HG02870 (cell line): ENCODE data around the gene CASP8.
"Not testable (repeated sequence)": the region's sequence is repeated elsewhere in the genome, so short reads cannot be mapped to it uniquely, and the experiment has no call there.

Experiments
- ATAC-seq: cut with Tn5 transposase; IDR thresholded peaks from one replicate; pipeline ENCODE4 v1.9.1; 2021; ENCODE audit warnings: mild to moderate bottlenecking, moderate library complexity; ENCODE audit not compliant: unreplicated experiment

CASP8 gene

DNA sequence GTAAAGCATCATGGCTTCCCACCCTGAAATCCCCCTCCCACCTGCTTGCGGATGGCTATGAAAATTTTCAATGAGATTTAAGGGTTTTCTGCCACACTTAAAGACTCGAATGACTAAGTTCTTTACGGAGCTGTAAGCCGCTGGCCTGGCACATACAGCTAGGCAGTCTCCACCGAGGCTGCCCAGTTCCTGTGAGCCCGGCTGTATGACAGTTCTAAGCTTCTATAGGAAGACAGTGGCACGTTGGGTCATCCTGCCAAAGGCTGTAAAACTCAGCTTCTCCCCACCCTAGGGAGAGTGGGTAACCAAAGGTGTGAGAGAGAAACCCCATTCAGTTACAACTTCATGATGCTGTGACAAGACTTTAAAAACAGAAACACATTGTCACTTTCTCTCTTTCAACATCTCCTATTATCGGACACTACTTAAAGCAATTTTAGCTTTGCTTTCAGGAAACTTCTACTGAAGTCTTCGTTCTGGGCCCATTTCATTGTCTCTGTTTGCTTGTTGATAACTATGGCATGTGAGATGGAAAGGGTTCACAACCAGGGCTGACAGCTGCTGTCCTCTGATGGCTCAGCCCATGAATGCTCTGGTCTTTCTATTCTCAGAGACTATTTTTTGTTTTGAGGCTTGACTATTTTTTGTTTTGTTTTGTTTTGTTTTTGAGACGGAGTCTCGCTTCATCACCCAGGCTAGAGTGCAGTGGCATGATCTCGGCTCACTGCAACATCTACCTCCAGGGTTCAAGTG is 7.1 kb downstream of the CASP8 start:
- no peak for ATAC-seq

DNA sequence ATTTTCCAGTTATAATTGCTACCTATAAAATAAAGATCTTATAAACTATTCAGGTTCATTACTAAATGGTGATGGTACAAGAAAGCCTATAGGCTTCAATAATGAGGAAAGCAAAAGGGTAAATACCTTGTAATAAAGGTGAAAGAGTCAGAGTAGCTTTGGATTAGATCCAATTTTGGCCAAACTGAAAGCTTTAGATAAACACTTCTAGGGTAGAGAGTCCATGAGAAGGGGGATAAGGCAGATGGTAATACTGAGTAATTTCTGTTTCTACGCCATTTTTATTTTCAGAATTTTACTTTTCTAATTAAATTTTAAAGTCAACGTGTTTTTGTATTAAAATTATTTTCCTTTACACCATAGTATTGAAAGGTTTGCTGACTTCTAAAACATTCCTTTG is 9.4 kb downstream of the CASP8 start:
- ATAC-seq, result no peak

DNA sequence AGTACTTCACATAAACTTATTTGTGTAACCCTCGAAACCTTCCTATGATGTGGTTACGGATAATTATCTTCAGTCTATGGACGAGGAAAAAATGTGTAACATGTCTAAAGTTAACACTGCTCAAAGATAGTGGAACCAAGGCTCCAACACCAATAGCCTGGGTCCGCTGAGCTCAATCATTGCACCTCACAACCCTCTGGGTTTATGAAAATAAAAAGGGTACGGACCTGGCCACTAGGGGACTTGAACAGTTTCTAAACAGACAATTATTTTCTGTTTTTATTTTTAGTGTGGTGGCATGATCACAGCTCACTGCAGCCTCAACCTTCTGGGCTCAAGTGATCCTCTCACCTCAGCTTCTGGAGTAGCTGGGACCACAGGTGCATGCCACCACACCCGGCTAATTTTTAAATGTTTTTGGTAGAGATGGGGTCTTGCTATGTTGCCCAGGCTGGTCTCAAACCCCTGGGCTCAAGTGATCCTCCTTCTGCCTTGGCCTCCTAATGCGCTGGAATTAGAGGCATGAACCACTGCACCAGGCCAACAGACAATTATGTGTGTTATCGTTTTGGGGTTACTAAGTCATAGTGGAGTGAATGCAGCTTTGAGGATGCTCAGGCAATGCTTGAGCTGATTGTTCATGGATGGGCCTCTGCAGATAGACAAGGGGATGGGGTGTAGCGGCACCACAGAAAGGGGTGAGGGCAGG is 10.1 kb downstream of the CASP8 start:
- no peak for ATAC-seq

DNA sequence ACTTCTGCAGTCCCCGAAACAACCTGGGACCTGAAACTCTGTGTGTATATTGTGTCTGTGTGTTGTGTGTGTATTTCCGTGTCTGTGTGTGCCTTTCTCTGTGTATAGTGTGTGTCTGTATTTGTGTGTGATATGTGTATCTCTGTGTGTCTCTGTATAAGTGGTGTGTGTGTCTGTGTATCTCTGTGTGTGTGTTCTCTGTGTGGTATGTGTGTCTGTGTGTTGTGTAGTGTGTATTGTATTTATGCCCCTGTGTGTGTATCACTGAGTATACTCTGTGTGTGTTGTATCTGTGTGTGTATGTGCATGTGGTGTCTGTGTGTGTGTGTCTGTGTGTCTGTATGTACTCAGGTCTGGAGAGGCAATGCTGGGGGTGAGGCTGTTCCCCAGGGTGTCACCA is 11.6 kb downstream of the CASP8 start:
- no peak for ATAC-seq

DNA sequence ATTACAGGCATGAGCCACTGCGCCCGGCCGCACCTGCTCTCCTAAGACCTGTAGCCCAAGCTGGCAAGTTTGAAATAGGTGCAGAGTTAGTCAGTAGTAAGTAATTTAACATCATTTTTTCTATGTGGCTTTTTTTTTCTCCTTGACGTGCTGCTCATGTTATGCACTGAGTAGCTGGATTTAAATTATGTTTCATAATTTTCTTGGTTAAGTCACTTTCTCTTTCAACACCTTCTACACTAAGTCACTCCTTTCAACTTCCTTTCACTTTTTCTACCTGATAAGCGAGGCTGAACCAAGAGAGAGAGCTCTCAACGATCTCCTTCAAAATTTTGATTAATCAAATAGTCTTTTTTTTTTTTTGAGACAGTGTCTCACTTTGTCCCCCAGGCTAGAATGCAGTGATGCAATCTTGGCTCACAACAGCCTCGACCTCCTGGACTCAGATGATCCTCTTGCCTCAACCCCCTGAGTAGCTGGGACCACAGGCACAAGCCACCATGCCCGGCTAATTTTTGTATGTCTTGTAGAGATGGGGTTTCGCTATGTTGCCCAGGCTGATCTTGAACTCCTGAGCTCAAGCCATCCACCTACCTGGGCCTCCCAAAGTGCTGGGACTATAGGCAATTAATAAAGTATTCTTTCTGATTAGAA is 13.1 kb downstream of the CASP8 start:
- no peak for ATAC-seq

DNA sequence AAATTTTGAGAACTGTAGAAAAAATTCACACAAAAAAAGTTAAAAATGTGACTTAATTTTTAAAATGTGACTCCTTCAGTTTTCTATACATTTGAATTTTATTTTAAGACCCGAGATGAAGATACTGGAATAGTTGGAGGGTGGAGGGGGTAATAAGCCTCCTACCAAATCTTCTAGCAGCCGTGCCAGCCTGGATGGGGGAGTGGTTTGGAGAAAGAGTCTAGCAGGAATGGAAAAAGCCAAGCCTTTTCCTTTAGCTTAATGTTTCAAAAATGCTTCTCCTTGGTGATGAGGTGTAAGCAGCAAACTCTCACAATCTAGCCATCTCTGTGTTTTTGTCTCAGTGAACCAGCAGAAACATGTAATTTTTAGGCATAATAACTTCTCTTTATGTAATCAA is 14.7 kb downstream of the CASP8 start:
- no peak for ATAC-seq

DNA sequence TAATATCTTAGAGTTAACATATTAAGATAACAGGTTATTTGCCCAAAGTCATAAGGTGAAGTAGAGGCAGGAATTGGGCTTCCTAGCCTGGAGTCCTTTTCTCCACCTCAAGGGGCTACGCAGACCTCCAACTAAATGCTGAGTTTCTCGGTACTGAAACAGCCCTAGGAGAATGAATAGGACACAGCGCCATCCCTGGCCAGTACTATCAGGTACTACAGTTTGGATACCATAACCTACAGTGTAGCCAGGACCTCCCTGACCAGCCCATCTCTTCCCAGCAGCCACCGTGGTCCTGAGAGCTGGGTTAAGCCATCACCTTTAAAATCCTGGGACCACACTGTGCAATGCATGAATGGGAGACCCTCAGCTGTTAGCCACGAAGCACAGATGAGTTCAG is 15.7 kb downstream of the CASP8 start:
- ATAC-seq, result no peak

DNA sequence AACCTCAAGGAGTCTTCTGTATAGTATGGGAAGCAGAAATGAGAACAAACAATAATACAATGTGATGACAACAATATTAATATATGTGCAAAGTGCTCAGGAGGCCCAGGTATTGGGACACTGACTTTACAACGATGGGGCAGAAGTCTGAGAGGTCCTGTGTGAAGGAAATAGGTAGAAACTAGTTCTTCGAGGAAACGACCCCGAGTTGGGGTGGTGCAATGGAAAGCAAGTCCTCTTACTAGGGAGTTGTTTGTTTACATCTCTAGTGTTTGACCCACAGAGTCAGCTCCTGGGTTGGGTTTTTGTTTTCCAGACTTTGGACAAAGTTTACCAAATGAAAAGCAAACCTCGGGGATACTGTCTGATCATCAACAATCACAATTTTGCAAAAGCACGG is 16.2 kb downstream of the CASP8 start:
- ATAC-seq, result no peak

DNA sequence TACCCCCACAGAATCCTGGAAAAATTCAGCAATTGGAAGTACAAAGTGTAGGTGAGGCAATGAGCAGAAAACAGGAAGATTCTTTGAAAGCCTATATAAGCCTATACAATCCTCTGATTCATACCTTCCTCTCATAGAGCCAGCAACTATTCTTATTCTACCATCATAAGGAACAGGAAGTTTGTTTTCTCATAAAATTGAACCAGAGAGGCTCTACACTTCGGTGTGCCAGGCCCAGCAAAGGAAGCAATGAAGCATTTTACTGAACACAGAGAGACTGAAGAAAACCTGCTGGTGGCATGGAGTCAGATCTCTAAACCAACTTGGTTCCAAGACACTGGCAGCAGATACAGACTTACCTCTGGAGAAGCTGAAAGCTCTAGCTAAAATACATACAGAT is 18.7 kb downstream of the CASP8 start:
- ATAC-seq, result no peak

DNA sequence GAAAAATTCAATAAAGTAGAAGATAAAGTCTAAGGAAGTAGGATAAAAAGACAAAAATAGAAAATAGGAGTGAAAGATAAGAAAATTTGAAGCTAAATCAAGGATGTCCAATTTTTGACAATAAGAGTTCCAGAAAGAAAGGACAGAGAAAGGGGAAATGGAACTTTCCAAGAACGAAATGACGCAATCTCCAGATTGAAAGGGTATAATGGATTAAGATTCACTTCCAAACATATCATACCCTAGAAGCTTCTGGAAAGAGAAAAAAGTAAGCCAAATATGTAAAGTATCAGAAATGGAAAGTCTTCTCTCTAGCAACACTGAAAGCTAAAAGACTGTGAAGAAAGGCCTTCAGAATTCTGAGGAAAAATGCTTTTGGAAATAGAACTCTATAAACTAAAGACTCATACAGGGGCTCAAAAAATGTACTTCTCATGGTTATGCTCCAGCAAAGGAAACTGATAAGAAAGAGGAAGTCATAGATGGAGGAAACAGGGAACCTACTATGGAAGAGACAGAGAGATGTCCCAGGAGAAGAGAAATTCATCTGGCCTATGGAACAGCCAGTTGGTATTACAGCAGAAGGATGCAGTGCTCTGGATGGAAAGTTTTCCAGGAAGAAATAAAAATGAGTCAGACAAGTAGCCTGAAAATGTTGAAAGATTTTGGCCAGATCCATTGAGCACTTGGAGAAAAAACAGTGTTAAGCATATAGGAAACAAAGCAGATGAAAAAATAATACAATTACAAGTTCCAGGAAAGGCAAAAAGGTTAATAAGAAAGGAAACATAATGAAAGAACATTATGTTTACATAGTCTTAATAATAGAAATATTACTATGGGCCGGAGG is 20.1 kb downstream of the CASP8 start:
- no peak for ATAC-seq

DNA sequence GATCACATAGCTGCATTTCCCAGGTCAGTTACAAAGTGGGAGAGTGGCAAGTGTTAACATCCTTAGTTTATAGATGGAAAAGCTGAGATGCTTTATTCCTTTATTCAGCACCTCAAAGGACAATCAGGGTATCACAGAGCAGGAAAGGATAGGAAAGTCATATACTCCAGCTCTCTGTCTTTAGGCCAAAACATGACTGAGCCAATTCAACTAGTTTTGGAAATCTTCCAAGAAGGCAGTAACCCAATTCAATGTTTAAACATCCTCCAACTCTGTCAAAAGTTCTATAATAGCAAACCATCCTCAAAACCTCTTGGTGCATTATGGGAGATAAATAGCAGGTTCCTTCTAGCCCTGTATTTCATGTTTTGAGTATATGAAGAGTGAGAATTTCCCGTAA is 25.2 kb downstream of the CASP8 start:
- no peak for ATAC-seq

DNA sequence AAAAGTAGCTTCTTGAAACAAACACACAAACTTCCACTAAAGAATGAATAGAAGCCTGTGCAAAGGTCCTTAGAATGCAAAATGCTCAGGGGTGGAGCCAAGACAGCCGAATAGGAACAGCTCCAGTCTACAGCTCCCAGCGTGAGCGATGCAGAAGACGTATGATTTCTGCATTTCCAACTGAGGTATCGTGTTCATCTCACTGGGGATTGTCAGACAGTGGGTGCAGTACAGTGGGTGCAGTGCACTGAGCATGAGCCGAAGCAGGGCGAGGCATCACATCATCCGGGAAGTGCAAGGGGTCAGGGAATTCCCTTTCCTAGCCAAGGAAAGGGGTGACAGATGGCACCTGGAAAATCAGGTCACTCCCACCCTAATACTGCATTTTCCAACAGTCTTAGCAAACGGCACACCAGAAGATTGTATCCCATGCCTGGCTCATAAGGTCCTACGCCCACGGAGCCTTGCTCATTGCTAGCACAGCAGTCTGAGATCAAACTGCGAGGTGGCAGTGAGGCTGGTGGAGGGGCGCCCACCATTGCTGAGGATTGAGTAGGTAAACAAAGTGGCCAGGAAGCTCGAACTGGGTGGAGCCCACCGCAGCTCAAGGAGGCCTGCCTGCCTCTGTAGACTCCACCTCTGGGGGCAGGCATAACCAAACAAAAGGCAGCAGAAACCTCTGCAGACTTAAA is 30.3 kb downstream of the CASP8 start:
- ATAC-seq, result not testable (repeated sequence)

DNA sequence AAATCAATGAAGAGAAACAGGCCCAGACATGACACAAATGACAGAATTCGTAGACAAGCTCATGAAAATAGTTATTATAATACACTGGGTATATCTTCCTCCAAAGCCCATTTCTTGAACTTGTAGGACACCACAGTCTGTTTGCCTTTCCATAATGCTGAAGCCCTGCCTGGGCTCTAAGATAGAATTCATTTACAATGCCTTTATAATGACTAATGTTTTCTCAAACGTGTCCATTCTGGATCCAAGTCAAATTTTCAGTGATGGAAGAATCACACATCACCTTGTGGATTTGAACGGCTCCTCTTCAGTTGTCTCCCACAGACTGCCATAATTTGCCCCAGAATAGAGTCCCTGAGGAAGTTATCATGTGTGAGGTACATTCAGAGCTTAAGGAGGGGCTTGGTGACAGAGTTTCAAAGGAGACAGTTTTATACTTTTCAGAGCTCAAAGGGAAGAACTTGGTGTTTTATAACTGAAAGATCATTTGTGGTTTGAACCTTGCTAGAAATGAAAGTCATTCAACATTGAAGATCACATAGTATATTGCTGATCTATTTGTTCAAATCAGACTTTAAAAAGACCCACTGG is 38.2 kb downstream of the CASP8 start:
- ATAC-seq, result no peak

DNA sequence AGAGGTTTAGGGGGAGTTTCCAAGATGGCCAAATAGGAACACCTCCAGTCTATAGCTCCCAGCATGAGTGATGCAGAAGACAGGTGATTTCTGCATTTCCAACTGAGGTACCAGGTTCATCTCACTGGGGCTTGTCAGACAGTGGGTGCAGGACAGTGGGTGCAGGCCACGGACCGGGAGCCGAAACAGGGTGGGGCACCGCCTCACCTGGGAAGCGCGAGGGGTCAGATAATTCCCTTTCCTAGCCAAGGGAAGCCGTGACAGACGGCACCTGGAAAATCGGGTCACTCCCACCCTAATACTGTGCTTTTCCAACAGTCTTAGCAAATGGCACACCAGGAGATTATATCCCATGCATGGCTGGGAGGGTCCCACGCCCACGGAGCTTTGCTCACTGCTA is 39.6 kb downstream of the CASP8 start:
- ATAC-seq, result not testable (repeated sequence)

DNA sequence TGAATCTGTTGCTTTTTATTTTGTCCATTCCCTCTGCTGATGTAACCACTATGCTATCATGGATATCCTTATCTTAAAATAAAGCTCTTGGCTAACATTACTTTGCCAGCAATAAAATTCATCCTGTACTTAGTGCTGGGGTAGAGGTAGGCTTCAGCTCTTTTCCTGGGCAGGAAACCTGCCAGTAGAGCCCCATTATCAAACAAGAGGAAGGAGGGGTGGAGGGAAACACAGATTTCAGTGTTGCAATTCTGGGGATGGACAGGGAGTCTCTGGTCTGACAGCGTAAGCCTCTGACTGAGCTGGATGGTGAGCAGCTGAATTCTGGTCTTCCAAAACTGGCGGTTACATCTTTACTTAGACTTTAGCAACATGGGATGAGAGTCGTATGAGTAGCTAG is 47.5 kb downstream of the CASP8 start:
- no peak for ATAC-seq

DNA sequence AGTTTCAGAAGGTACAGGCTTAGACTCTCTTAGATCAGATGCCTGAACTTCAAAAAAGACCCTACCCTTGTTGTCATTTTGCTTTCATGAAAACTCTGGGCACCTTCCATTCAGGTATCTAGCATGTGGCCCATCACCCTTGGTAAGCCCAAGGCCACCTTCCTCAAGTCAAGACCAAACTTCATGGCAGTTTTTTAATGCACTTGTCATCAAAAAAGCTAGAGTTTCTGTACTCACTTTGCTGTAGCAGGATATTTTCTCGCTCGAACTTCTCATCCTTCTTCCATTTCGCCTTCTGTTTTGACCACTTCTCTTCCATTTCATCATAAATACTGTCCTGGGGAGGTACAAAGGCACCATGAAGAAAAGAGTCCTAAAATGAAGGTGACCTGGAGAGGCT is 48.6 kb downstream of the CASP8 start:
- no peak for ATAC-seq

DNA sequence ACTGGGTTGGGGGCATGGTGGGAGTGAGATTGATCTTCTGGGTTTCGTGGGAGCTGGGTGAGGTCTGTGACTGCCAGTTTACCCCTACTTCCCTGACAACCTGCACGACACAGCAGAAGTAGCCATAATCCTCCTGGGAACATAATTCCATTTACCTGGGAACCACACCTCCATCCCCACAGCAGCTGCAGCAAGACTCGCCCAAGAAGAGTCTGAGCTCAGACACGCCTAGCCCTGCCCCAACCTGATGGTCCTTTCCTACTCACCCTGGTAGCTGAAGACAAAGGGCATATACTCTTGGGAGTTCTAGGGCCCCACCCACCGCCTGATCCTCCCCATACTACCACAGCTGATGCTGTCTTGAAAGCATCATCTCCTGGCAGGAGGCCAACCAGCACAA is 53.0 kb downstream of the CASP8 start:
- ATAC-seq, result no peak

DNA sequence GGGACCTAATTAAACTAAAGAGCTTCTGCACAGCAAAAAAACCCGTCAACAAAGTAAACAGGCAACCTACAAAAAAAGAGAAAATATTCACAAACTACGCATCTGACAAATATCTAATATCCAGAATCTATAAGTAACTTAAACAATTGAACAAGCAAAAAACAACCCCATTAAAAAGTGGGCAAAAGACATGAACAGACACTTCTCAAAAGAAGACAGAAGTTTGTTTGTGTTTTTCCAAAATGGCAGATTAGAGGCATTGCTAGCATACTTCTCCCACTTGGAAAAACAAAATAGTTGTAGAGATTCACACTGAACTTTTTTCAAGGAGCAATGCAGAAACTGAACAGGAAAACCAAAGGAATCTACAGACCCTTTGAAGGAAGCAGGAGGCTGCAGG is 59.2 kb downstream of the CASP8 start:
- ATAC-seq, result no peak

DNA sequence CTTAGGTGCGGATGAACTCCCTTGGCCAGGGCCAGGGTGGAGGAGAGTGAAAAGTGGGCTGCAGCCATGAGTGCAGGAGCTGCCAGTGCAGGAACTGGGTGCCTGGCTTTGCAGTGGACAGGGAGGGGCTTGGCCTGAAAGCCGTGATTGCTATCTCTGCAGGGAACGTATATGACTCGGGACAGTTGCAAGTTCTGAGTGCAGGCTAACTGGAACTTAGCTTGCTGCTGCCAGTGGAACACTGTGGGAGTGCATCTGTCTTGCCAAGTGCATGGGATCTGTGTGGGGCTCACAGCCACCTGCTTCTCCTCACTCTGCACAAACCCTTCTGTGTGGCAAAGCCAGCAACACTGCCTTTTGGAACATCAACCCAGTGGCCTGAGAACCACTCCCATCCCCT is 59.9 kb downstream of the CASP8 start:
- no peak for ATAC-seq

DNA sequence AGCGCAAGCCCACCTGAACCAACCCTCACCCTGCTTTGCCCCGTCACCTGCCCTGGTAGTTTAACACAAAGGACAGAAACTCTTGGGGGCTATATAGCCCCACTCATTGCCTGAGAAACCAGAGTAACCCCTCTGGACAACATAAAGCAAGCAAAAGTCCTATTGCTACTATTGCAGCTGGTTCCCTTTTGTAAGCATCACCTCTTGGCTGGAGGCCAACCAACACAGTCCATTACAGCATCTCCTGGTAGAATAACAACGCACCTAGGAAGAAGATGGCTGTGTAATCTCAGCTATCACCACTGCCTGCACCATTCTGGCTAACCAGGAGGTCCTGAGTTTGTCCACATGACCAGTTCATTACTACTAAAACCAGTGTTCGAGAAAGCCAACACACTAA is 60.4 kb downstream of the CASP8 start:
- no peak for ATAC-seq
